Globus pallidus (tissue), 1 donor: ENCODE measurements around the gene MAP3K7CL.

ENCODE experiments used
- DNase-seq: peaks from one replicate; pipeline ENCODE4 v3.0.0-alpha.2; 2015; ENCODE audit warnings: low spot score

The MAP3K7CL gene

DNA sequence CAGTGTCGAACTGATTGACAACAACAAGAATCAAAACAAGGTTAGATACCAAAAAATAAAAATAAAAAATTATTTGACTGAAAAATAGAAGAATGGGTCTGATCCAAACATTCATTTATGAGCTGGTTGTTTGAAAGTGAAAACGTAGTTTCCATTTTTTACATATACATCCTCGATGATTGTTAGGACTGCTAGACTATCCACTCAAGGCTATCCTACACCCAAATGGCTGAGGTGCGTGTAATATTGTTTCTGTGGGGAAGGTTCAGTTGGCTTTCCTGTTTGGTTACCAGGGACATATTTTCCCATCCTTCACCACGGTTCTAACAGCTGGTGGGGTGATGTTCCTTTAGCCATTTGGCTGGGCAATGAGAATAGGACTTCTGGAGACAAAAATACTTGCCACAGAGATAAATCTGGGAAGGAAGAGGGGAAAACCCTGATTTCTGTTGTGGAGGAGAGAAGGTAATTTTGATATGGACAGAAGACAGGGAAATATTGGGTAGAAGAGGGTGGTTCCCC, 66.3 kb downstream of the MAP3K7CL start:
- DNase-seq, result no peak

DNA sequence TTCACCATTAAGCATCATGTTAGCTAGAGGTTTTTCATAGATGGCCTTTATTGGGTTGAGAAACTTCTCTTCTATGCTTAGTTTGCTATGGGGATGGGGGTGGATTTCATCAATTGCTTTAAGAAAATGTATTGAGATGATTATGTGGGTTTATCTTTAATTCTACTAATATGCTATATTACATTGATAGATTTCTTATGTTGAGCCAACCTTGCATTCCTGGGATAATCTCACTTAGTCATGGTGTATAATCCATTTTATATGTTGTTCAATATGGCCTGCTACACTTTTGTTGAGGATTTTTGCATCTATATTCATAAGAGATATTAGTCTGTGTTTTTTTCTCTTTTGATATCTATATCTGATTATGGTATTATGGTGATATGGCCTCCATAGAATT, 70.7 kb downstream of the MAP3K7CL start:
- no peak for DNase-seq

- no peak for DNase-seq
Measured at GRCh38 chr21:29205009-29205408, 74.6 kb downstream of the MAP3K7CL start.

DNA sequence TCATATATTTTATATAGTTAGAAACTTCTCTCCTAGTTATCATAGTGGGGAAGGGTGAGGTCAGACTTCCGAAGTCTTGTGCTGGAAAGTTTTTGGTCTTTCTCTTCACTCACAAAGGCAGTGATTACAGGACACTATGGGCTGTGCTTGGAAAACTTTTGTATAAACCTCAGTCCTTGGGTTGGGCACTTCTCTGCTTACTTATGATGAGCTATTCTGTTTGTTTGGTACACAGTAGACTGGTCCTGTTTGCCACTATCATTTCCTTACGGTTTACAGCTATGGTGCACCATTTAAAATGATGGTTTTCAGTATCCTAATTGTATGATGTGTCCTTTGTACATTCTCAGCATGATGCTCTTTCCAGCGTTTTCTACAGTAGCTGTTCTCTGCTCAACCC, 75.5 kb downstream of the MAP3K7CL start:
- no peak for DNase-seq

GRCh38 chr21:29206445-29206844, 76.0 kb downstream of the MAP3K7CL start:
- no peak for DNase-seq

- DNase-seq, result no peak
Measured at GRCh38 chr21:29207201-29207600, 76.8 kb downstream of the MAP3K7CL start.

- DNase-seq, result no peak
Measured at GRCh38 chr21:29208044-29208681, 77.7 kb downstream of the MAP3K7CL start.

DNA sequence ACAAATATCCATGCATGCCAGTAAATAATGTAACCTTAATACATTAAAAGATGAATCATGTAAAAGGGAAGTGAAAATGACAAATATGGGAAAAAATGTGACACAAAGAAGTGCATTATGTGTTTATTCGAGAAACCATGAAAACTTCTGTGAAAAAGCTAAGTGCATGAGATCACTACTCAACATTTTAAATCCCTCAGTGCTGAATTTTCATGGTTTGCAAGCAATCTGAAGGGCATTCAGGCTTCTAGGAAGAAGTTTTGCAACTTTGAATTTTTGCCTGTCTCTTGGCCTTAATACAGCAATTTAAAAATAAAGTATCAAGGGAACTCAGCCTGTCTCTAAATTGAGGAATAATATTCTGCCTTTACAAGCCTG, 78.2 kb downstream of the MAP3K7CL start:
- DNase-seq, result no peak

DNA sequence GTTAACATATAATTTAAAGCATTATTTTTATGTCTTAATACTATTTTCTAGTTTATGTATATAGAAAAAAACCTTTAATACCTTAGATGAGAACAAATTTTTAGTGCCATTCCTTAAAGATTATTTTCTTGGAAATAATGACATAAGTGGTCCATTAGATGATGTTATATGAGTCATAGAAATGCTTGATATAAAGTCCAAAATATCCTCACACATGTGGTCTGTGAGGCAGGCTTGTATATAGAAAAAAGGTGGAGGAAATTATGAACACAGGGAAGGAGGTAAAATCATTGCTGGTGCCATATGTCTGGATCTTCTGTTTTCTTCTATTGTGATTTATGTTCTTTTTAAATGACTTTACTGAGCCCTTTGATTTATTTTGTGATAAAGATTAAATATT, 79.3 kb downstream of the MAP3K7CL start:
- DNase-seq, result no peak

DNA sequence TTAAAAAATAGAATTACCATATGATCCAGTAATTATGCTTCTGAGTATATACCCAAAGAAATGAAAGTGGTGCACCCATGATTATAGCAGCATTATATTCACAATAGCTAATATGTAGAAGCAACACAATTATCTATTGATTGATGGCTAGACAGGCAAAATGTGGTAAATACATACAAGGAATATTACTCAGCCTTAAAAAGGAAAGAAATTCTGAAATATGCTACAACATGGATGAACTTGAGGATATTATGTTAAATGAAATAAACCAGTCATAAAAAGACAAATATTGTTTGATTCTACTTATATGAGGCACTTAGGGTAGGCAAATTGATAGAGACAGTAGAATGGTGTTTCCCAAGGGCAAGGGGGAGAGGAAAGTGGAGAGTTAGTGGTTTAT, 80.8 kb downstream of the MAP3K7CL start:
- no peak for DNase-seq

GRCh38 chr21:29212446-29212845, 82.0 kb downstream of the MAP3K7CL start:
- DNase-seq, result no peak

DNA sequence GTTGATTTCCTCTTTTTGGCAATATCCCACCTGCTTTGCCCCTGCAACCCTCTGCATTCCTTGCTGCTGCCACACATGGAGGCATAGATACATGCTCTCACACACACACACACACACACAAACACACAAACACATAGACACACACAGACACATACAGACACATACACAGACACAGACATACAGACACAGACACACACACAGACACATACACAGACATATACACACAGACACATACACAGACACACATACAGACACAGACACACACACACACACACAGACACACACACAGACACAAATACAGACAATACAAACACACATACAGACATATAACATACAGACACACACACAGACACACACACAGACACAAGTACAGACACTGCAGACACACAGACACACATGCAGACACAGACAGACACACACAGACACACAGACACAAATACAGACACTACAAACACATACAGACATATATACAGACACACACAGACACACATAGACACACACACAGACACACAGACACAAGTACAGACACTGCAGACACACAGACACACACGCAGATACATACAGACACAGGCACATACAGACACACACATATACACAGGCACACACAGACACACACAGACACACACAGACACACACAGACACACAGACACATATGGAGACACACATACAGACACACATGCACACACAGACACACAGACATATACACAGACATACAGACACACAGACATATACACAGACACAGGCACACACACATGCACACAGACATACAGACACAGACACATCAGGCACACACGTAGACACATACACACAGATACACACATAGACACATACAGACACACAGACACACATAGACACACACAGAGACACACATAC, 83.3 kb downstream of the MAP3K7CL start:
- DNase-seq, result no peak

DNA sequence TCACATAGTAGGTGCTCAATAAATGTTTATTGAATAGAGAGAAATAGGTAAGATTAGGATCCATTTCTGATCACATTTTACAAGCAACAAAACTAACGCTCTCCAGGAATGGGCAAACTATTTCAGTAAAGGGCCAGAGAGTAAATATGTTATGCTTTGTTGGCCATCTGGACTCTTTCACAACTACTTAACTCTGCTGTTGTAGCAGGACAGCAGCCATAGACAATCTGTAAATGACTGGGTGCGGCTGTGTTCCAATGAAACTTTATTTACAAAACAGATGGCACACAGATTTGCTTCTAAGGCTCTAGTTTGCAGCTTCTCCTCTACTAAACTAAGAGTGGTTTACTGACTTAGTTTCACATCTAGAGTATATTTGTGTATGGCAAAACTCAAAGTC, 85.3 kb downstream of the MAP3K7CL start:
- DNase-seq, result no peak

DNA sequence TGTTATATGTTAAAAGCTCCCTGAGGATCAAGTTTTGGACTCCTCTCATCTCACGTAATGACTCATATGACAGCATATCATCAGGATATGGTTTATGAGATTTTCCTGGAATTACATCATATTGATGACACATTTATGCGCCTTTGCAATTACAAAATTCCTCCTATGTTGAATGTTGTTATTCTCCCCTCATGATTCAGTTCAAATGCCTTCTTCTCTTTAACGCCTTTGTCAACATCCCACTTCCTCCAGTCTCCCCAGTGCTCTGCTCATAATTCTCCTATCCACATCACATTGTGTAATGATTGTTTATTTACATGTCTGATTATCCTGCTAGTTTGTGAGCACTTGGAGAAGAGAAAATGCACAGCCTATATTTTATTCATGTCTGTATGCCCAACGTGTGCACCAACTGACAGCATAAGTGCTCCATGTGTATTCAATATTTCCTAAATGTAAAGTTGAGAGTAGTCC, 87.4 kb downstream of the MAP3K7CL start:
- DNase-seq, result no peak

GRCh38 chr21:29218749-29219148, 88.3 kb downstream of the MAP3K7CL start:
- DNase-seq, result no peak

DNA sequence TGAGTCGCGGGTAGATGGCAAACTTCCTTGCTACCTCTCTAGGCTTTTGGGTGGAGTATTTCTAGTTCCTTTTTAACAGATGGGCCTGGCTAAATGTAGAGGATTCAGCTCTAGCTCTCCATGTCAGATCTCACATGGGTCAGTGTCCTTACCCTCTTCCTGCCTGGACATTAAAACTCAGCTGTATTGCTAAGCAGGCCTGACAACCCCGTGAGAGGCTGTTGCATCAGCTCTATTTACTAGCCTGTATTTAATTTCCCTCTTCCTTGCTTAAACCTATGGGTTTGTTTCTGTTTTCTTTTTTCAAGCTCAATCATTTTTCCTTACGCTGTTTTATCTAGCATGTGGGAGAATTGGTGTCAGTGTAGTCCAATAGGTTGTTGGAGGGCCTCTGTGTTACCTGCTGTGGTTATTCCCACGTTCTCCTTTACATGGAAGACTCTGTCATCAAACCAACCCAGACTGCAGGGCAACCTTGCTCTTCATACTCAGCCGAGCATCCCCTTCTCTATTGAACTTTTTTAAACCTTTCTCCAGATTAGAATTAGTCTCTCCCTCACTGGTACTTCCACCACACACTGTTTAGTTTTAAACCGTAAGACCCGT, 88.8 kb downstream of the MAP3K7CL start:
- DNase-seq, result no peak

DNA sequence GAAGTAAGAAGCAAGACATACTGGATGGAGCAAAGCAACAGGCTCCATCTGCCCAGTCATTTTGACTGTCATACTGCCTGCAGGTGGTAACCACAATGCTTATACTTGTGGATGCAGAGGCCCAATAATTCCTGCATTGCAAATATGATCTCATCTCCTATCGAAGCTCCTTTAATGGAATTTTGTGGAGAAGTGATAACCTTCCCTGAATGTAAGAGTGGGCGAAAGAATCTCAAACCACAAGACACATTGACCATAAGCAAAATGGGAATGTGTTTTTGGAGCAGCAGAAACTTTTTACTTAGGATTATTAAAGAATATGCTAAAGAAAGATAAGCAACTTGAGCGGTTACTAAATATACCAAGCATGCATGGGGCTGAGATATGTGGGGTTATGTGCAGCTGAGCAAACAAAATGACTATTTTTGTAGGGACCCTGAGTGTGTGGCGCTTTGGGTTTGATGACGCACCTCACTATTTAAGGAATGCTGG, 90.9 kb downstream of the MAP3K7CL start:
- DNase-seq, result no peak

GRCh38 chr21:29224006-29224405, 93.6 kb downstream of the MAP3K7CL start:
- DNase-seq, result no peak
